Transverse colon (tissue), 4 donors: ENCODE measurements around the gene NBEA. TPM values are rescaled to one million over a fixed set of nuclear protein-coding genes. Genes with fewer than 3 reads are reported as not detected.

Source experiments
- DNase-seq: peaks from one replicate; pipeline ENCODE4 v3.0.0-alpha.2; 2019
- H3K27ac ChIP-seq, 4 donors: fragments of 200-600 bp; sonication (generic); 2 replicates each; pipeline ENCODE4 v1.5.1; 2016 to 2018; ENCODE audit warnings: inconsistent platforms in 4 of 4
- H3K27me3 ChIP-seq: fragments of 200-600 bp; sonication (generic); 2 replicates; pipeline ENCODE4 v1.5.1; 2017; ENCODE audit warnings: inconsistent platforms
- H3K36me3 ChIP-seq, 4 donors: fragments of 200-600 bp; sonication (generic); 2 replicates each; pipeline ENCODE4 v1.5.1; 2017 to 2019; ENCODE audit warnings: inconsistent platforms in 4 of 4
- H3K4me1 ChIP-seq, 4 donors: fragments of 200-600 bp; sonication (generic); 2 replicates each; pipeline ENCODE4 v1.5.1; 2017 to 2020; ENCODE audit warnings: inconsistent platforms in 4 of 4
- H3K4me3 ChIP-seq, 4 donors: fragments of 200-600 bp; sonication (generic); 1 replicate in 1 of 4; 2 replicates in 3 of 4; pipeline versions ENCODE4 v1.5.1 to v1.6.1; 2017 to 2019; ENCODE audit warnings: inconsistent platforms in 4 of 4
- H3K9me3 ChIP-seq, 2 donors: fragments of 200-600 bp; sonication (generic); 2 replicates each; pipeline ENCODE4 v1.5.1; 2017 to 2019; ENCODE audit warnings: inconsistent platforms in 2 of 2
- EP300 ChIP-seq: sonication (generic); formaldehyde crosslinking; IDR thresholded peaks from one replicate; pipeline ENCODE4 v1.6.1; 2017; ENCODE audit warnings: antibody characterized with exemption, low read depth
- POLR2A ChIP-seq: fragments of 450-650 bp; IDR thresholded peaks from one replicate; pipeline ENCODE4 v1.6.1; 2016; ENCODE audit warnings: antibody characterized with exemption, mild to moderate bottlenecking, moderate library complexity
- POLR2AphosphoS5 ChIP-seq, 3 donors: sonication (generic); formaldehyde crosslinking; IDR thresholded peaks; one replicate each; pipeline ENCODE4 v1.6.1; 2016; ENCODE audit warnings: antibody characterized with exemption in 3 of 3
- WGBS, 2 donors: methylation state at CpG; one replicate each; pipeline ENCODE4 v1.1.5; 2018; ENCODE audit warnings: low coverage in 1 of 2; 5-methylcytosine and 5-hydroxymethylcytosine counted together
- in situ Hi-C, 4 donors: fragments of 200-750 bp; cut with MboI; loops; one replicate each; pipeline versions ENCODE4 v1.15.0 to v1.15.1; 2017; ENCODE audit warnings: low sequenced_read_pairs in 3 of 4, low pct_ligation_motif_present in 1 of 4, low pct_unique_long_range_greater_than_20kb in 1 of 4
- intact Hi-C: fragments of 100-400 bp; cut with DNase I; formaldehyde crosslinking; loops from one replicate; pipeline ENCODE4 v1.15.1; 2023; ENCODE audit warnings: low total_unique reads
- total RNA-seq, 4 donors: library from RNA; depleted of rRNA; stranded (reverse); fragments of >200 nt; gene quantifications; one replicate each; pipeline ENCODE4 v1.1.0, GENCODE V29; 2016
- TF ChIP-seq, protein P1 (sequence below), 5 experiments: fragments of 200-600 bp in 3 of 5; fragments of 450-650 bp in 2 of 5; sonication (generic) in 3 of 5; IDR thresholded peaks; 1 replicate in 2 of 5; 2 replicates in 3 of 5; pipeline ENCODE4 v1.5.1; 2016 to 2017; ENCODE audit warnings: antibody characterized with exemption in 5 of 5, inconsistent platforms in 3 of 5, mild to moderate bottlenecking in 2 of 5, moderate library complexity in 1 of 5

NBEA gene
- total RNA-seq, 4 donors from 2014 or later = 8.2 to 21.1 (median 12.5) TPM

GRCh38 chr13:35208587-35208986, 266.5 kb downstream of the NBEA start:
- in situ Hi-C loops (no loop called here), intact Hi-C loops (no loop called here)
- Histone ChIP-seq H3K36me3 (no peaks in the 10 kb centered on the region), H3K27ac (no peak overlapping the region), H3K9me3 (no peaks in the 10 kb centered on the region), H3K4me1 (no peaks in the 10 kb centered on the region), H3K4me3 (no peak overlapping the region), H3K27me3 (no peaks in the 10 kb centered on the region)
- no peak for DNase-seq
- TF ChIP-seq POLR2AphosphoS5 (IDR thresholded peaks at IDR 0.05) (no peak), POLR2A (no peak), EP300 (no peak)
- TF ChIP-seq, protein P1, sequence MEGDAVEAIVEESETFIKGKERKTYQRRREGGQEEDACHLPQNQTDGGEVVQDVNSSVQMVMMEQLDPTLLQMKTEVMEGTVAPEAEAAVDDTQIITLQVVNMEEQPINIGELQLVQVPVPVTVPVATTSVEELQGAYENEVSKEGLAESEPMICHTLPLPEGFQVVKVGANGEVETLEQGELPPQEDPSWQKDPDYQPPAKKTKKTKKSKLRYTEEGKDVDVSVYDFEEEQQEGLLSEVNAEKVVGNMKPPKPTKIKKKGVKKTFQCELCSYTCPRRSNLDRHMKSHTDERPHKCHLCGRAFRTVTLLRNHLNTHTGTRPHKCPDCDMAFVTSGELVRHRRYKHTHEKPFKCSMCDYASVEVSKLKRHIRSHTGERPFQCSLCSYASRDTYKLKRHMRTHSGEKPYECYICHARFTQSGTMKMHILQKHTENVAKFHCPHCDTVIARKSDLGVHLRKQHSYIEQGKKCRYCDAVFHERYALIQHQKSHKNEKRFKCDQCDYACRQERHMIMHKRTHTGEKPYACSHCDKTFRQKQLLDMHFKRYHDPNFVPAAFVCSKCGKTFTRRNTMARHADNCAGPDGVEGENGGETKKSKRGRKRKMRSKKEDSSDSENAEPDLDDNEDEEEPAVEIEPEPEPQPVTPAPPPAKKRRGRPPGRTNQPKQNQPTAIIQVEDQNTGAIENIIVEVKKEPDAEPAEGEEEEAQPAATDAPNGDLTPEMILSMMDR (IDR thresholded peaks at IDR 0.05) = no peak
- 92 to 94% methylated on average over 1 of the region's 1 CpG for WGBS, 2 donors

GRCh38 chr13:35210261-35210660, 268.2 kb downstream of the NBEA start:
- WGBS, 2 donors = 79 to 86% methylated on average over 2 of the region's 2 CpGs
- DNase-seq = no peak

DNA sequence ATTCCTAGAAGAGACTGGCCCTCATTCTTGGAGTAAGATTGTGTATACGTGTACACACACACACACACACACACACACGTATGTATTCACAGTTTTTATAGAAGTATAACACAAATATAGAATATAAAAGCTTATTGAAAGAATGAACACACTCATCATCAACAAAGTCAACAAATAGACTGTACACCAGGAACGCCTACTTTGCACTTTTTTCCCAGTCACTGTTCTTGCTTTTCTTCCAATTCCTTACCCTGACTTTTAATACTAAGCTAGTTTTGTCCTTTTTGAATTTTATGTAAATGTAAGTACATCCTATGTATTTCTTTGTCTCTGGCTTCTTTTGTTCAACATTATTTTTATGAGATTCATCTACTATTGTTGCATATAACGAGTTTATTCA, 269.9 kb downstream of the NBEA start:
- DNase-seq = no peak
- Histone ChIP-seq H3K27ac (no peak overlapping the region), H3K9me3 (no peaks in the 10 kb centered on the region), H3K27me3 (no peaks in the 10 kb centered on the region), H3K36me3 (no peaks in the 10 kb centered on the region), H3K4me1 (no peaks in the 10 kb centered on the region), H3K4me3 (no peak overlapping the region)
- WGBS, 2 donors = 81 to 89% methylated on average over 4 of the region's 4 CpGs
- in situ Hi-C loops (no loop called here), intact Hi-C loops (no loop called here)
- TF ChIP-seq POLR2A (no peak), EP300 (no peak)

More at GRCh38 chr13:35210261-35210660, 268.2 kb downstream of the NBEA start:
- in situ Hi-C loops (no loop called here), intact Hi-C loops (no loop called here)
- no peak overlapping the region for H3K4me3 ChIP-seq
- H3K9me3 ChIP-seq = no peaks in the 10 kb centered on the region
- no peak overlapping the region for H3K27ac ChIP-seq
- TF ChIP-seq EP300 (no peak), POLR2AphosphoS5 (IDR thresholded peaks at IDR 0.05) (no peak), POLR2A (no peak)
- TF ChIP-seq, protein P1 (IDR thresholded peaks at IDR 0.05) = no peak
- no peaks in the 10 kb centered on the region for H3K36me3 ChIP-seq
- H3K27me3 ChIP-seq = no peaks in the 10 kb centered on the region
- H3K4me1 ChIP-seq = no peaks in the 10 kb centered on the region

DNA sequence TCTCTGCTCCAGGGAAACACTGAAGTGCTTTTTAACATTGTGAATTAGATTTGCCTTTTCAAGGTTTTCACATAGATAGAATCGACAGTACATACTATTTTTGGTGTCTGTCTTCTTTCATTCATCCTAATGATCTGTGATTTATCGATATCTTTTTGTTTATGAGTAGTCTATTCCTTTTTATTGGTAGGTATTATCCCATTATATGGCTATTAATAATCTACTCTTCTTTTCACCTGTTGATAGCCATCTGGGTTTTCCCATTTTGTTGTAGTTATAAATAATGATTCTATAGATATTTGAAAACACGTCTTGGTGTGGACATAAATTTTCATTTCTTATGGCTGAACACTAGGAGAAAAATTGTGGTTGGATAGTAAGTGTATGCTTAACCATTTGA, 271.8 kb downstream of the NBEA start:
- in situ Hi-C loops = no loop called here
- WGBS, 2 donors = 86 to 97% methylated on average over 3 of the region's 3 CpGs

More for the DNA sequence above, 271.8 kb downstream of the NBEA start:
- no peak for DNase-seq
- no peaks in the 10 kb centered on the region for H3K4me1 ChIP-seq
- no peaks in the 10 kb centered on the region for H3K27me3 ChIP-seq
- H3K4me3 ChIP-seq = no peak overlapping the region
- TF ChIP-seq POLR2AphosphoS5 (IDR thresholded peaks at IDR 0.05) (no peak), POLR2A (no peak), EP300 (no peak)
- TF ChIP-seq, protein P1 (IDR thresholded peaks at IDR 0.05) = no peak
- no peaks in the 10 kb centered on the region for H3K36me3 ChIP-seq
- no peaks in the 10 kb centered on the region for H3K9me3 ChIP-seq
- H3K27ac ChIP-seq = no peak overlapping the region
- intact Hi-C loops = no loop called here
